GM23338 (cell line): ENCODE data around the gene C2CD4D. TPM values are rescaled to one million over a fixed set of nuclear protein-coding genes. Genes with fewer than 3 reads are reported as not detected.

Experiments used
- ATAC-seq: fragments of 200-7000 bp; cut with Tn5 transposase; 3 replicates; pipeline ENCODE4 v1.9.1; 2020
- DNase-seq: peaks from one replicate; pipeline ENCODE4 v3.0.0-alpha.2; 2015; ENCODE audit warnings: low spot score
- H2AFZ ChIP-seq: fragments of 200-600 bp; sonication (generic); 2 replicates; pipeline ENCODE4 v1.8.0; 2016; ENCODE audit warnings: antibody characterized with exemption, mild to moderate bottlenecking, moderate library complexity
- H3F3A ChIP-seq: fragments of 200-600 bp; sonication (generic); replicated peaks from 2 replicates; pipeline ENCODE4 v1.8.0; 2017; ENCODE audit warnings: antibody characterized with exemption, mixed run types, low read depth
- H3K27ac ChIP-seq: fragments of 200-600 bp; sonication (generic); 2 replicates; pipeline ENCODE4 v1.6.1; 2016; ENCODE audit warnings: low read depth
- H3K27me3 ChIP-seq: fragments of 200-600 bp; sonication (generic); 2 replicates; pipeline ENCODE4 v1.8.0; 2016; ENCODE audit warnings: mild to moderate bottlenecking, mixed run types, moderate library complexity; ENCODE audit not compliant: insufficient read depth
- H3K36me3 ChIP-seq: fragments of 200-600 bp; sonication (generic); 2 replicates; pipeline ENCODE4 v1.8.0; 2016; ENCODE audit warnings: mild to moderate bottlenecking; ENCODE audit not compliant: insufficient read depth
- H3K4me1 ChIP-seq: fragments of 200-600 bp; sonication (generic); 2 replicates; pipeline ENCODE4 v1.8.0; 2016; ENCODE audit warnings: mild to moderate bottlenecking, moderate library complexity; ENCODE audit not compliant: insufficient read depth
- H3K4me2 ChIP-seq: fragments of 200-600 bp; sonication (generic); 2 replicates; pipeline ENCODE4 v1.7.1; 2017; ENCODE audit warnings: mixed run types
- H3K4me3 ChIP-seq: fragments of 200-600 bp; sonication (generic); 2 replicates; pipeline ENCODE4 v1.6.1; 2016; ENCODE audit warnings: mixed run types
- H3K79me2 ChIP-seq: fragments of 200-600 bp; sonication (generic); replicated peaks from 2 replicates; pipeline ENCODE4 v1.8.0; 2017; ENCODE audit warnings: mild to moderate bottlenecking; ENCODE audit not compliant: insufficient read depth
- H3K9me2 ChIP-seq: fragments of 200-600 bp; sonication (generic); 2 replicates; pipeline ENCODE4 v1.8.0; 2017; ENCODE audit not compliant: insufficient read depth
- H4K20me1 ChIP-seq: fragments of 200-600 bp; sonication (generic); replicated peaks from 2 replicates; pipeline ENCODE4 v1.8.0; 2017; ENCODE audit warnings: mild to moderate bottlenecking; ENCODE audit not compliant: insufficient read depth
- H3K27ac Mint-ChIP-seq: 2 replicates; pipeline ENCODE4 v1.8.0; 2020; ENCODE audit warnings: inconsistent platforms, mild to moderate bottlenecking, moderate library complexity, mixed read lengths
- H3K27me3 Mint-ChIP-seq: 3 replicates; pipeline ENCODE4 v1.8.0; 2022; ENCODE audit warnings: low read depth, mild to moderate bottlenecking, moderate library complexity, mixed read lengths, inconsistent platforms; ENCODE audit not compliant: insufficient read depth, poor library complexity
- H3K36me3 Mint-ChIP-seq: 3 replicates; pipeline ENCODE4 v1.8.0; 2021; ENCODE audit warnings: low read depth, mild to moderate bottlenecking, inconsistent platforms, moderate library complexity, mixed read lengths
- H3K4me1 Mint-ChIP-seq: 3 replicates; pipeline ENCODE4 v1.8.0; 2020; ENCODE audit warnings: mild to moderate bottlenecking, inconsistent platforms, mixed read lengths
- H3K4me3 Mint-ChIP-seq: 3 replicates; pipeline ENCODE4 v1.8.0; 2021; ENCODE audit warnings: moderate library complexity, mild to moderate bottlenecking, inconsistent platforms, mixed read lengths
- H3K9me3 Mint-ChIP-seq: 3 replicates; pipeline ENCODE4 v1.8.0; 2020; ENCODE audit warnings: moderate library complexity, mild to moderate bottlenecking, inconsistent platforms, mixed read lengths
- CREB1 ChIP-seq: fragments of 250-450 bp; sonication (Bioruptor Pico); IDR thresholded peaks from 2 replicates; pipeline ENCODE4 v1.5.0; 2020; ENCODE audit warnings: low read depth, mild to moderate bottlenecking, moderate library complexity
- CTCF ChIP-seq, 2 experiments: fragments of 200-600 bp in 1 of 2; sonication (generic) in 1 of 2; conservative IDR thresholded peaks; 2 replicates each; pipeline versions ENCODE4 v1.5.1 to v1.6.1; 2016 to 2017; ENCODE audit warnings: antibody characterized with exemption in 2 of 2, low read depth in 2 of 2, mild to moderate bottlenecking in 2 of 2, moderate library complexity in 1 of 2
- ETS1 ChIP-seq: IDR thresholded peaks from 2 replicates; pipeline ENCODE4 v1.6.1; 2016; ENCODE audit warnings: antibody characterized with exemption
- JUNB ChIP-seq: IDR thresholded peaks from one replicate; pipeline ENCODE4 v1.6.1; 2016; ENCODE audit warnings: antibody characterized with exemption; ENCODE audit not compliant: unreplicated experiment
- NANOG ChIP-seq: IDR thresholded peaks from 2 replicates; pipeline ENCODE4 v1.6.1; 2016; ENCODE audit warnings: antibody characterized with exemption, borderline replicate concordance
- POLR2AphosphoS5 ChIP-seq: IDR thresholded peaks from 2 replicates; pipeline ENCODE4 v1.6.1; 2016; ENCODE audit warnings: antibody characterized with exemption, low read depth
- REST ChIP-seq: IDR thresholded peaks from one replicate; pipeline ENCODE4 v1.6.1; 2018; ENCODE audit warnings: antibody characterized with exemption; ENCODE audit not compliant: unreplicated experiment
- STAT1 ChIP-seq: IDR thresholded peaks from one replicate; pipeline ENCODE4 v1.6.1; 2016; ENCODE audit warnings: antibody characterized with exemption; ENCODE audit not compliant: unreplicated experiment
- ZNF114 ChIP-seq: fragments of 250-450 bp; sonication (Bioruptor Pico); IDR thresholded peaks from 2 replicates; pipeline ENCODE4 v1.5.0; 2020; ENCODE audit warnings: mild to moderate bottlenecking, moderate library complexity
- polyA plus RNA-seq: library from polyadenylated mRNA; unstranded; fragments of >200 nt; fragmentation: Nextera tagmentation; extraction: Ambion mirVana; gene quantifications from 2 replicates; pipeline ENCODE4 v1.2.1, GENCODE V29; 2016
- total RNA-seq: library from RNA; depleted of rRNA; stranded (reverse); fragments of >200 nt; shearing (Covaris generic); gene quantifications from 2 replicates; pipeline ENCODE4 v1.2.3, GENCODE V29; 2014

Gene C2CD4D
- total and polyA plus RNA-seq, 2 experiments from 2014 or later = 0.35 to 0.82 TPM

- H3K27ac ChIP-seq = no peak overlapping the region
- H3K4me2 ChIP-seq = no peak overlapping the region
- no peak overlapping the region for H3K4me3 ChIP-seq
- no peaks in the 10 kb centered on the region for H3K9me2 ChIP-seq
- Mint-ChIP-seq H3K36me3 (no peaks in the 10 kb centered on the region), H3K27me3 (peaks cover 13% of the 10 kb centered on the region), H3K27ac (no peak overlapping the region), H3K4me3 (no peak overlapping the region), H3K4me1 (peaks cover 10% of the 10 kb centered on the region), H3K9me3 (no peaks in the 10 kb centered on the region)
- H3K36me3 ChIP-seq = no peaks in the 10 kb centered on the region
- ATAC-seq (no peak), DNase-seq (no peak)
- no peaks in the 10 kb centered on the region for H3K4me1 ChIP-seq
- TF ChIP-seq REST (no peak), JUNB (no peak), ZNF114 (CRISPR knock-in tag) (no peak), CTCF (conservative IDR thresholded peaks at IDR 0.05; ENCODE audit: low read depth in 2 of 2) (no peak), ETS1 (no peak), NANOG (no peak), POLR2AphosphoS5 (no peak), STAT1 (no peak), CREB1 (CRISPR knock-in tag) (no peak)
- H3K27me3 ChIP-seq = no peaks in the 10 kb centered on the region
- H3K79me2 ChIP-seq = no peaks in the 10 kb centered on the region
- H4K20me1 ChIP-seq = no peaks in the 10 kb centered on the region
- H2AFZ ChIP-seq = no peak overlapping the region
- no peaks in the 10 kb centered on the region for H3F3A ChIP-seq
These were observed 22.3 kb downstream of the C2CD4D start for GRCh38 chr1:151817353-151817730.
